EL (cell line): ENCODE results near the gene ASCL5.

ENCODE experiments used
- DNase-seq: peaks from one replicate; pipeline ENCODE4 v3.0.0-alpha.2; 2016

The ASCL5 gene

GRCh38 chr1:201136355-201137023, 9.5 kb upstream of the ASCL5 start:
- DNase-seq: no peak

GRCh38 chr1:201134405-201134804, 7.4 kb upstream of the ASCL5 start:
- DNase-seq: no peak

GRCh38 chr1:201131398-201131797, 4.4 kb upstream of the ASCL5 start:
- no peak for DNase-seq

- DNase-seq: no peak
These were observed 2.0 kb upstream of the ASCL5 start for GRCh38 chr1:201128962-201129361.

- no peak for DNase-seq
These were observed 1.5 kb upstream of the ASCL5 start for GRCh38 chr1:201128476-201128875.

GRCh38 chr1:201127755-201128455, 921 bp upstream of the ASCL5 start:
- peak; percentile 13 for DNase-seq

- DNase-seq: no peak
These were observed 537 bp downstream of the ASCL5 start for GRCh38 chr1:201126463-201126831.

- no peak for DNase-seq
These were observed 1.2 kb downstream of the ASCL5 start for GRCh38 chr1:201125800-201126199.

GRCh38 chr1:201125019-201125418, 2.0 kb downstream of the ASCL5 start:
- no peak for DNase-seq

GRCh38 chr1:201123866-201124265, 3.1 kb downstream of the ASCL5 start:
- no peak for DNase-seq

GRCh38 chr1:201122321-201122957, 4.5 kb downstream of the ASCL5 start:
- no peak for DNase-seq

GRCh38 chr1:201119206-201120197, 7.5 kb downstream of the ASCL5 start:
- DNase-seq: peak; percentile 46

GRCh38 chr1:201116091-201116490, 10.9 kb downstream of the ASCL5 start:
- DNase-seq: no peak

GRCh38 chr1:201115390-201115937, 11.5 kb downstream of the ASCL5 start:
- DNase-seq: no peak

GRCh38 chr1:201114245-201115131, 12.5 kb downstream of the ASCL5 start:
- peak; percentile 94 for DNase-seq

GRCh38 chr1:201113451-201114244, 13.3 kb downstream of the ASCL5 start:
- DNase-seq: no peak

GRCh38 chr1:201112926-201113325, 14.1 kb downstream of the ASCL5 start:
- DNase-seq: no peak

GRCh38 chr1:201112173-201112731, 14.7 kb downstream of the ASCL5 start, which contains the start of gene CACNA1S:
CACNA1S (minus strand) TSS chr1:201112426; CDS start chr1:201112339, 87 bp downstream.
- DNase-seq: no peak

- DNase-seq: no peak
These were observed 15.3 kb downstream of the ASCL5 start for GRCh38 chr1:201111672-201112071.

- no peak for DNase-seq
These were observed 15.8 kb downstream of the ASCL5 start for GRCh38 chr1:201111156-201111555.
